ENCODE measurements around the gene NAV3.

- TF ChIP-seq ZNF274 (IDR thresholded peaks at IDR 0.05; ENCODE audit: low read depth, low read length) (no peak), YY1 (IDR thresholded peaks at IDR 0.05; ENCODE audit: insufficient read depth, insufficient read length) (no peak), SUZ12 (IDR thresholded peaks at IDR 0.05; ENCODE audit: extremely low read depth, insufficient read depth, insufficient read length) (no peak)
Observed at GRCh38 chr12:77918046-77918445, 87.4 kb downstream of the NAV3 start.

Measured in NT2/D1 (cell line).